K562 (cell line): ENCODE measurements around the gene NKIRAS1. TPM values are rescaled to one million over a fixed set of nuclear protein-coding genes. Genes with fewer than 3 reads are reported as not detected.
A peak's percentile ranks its signal among the peaks of the same experiment; 100 is the strongest.

ENCODE experiments used
- AFF1 ChIP-seq, 2 experiments: fragments of 450-650 bp; IDR thresholded peaks; 2 replicates each; pipeline ENCODE4 v1.6.1; 2018; ENCODE audit warnings: mild to moderate bottlenecking in 2 of 2, low read depth in 1 of 2; ENCODE audit not compliant: partially characterized antibody in 2 of 2
- BDP1 ChIP-seq: IDR thresholded peaks from 3 replicates; pipeline ENCODE4 v1.6.1; 2011; ENCODE audit not compliant: insufficient read length, insufficient read depth
- CBFB ChIP-seq: sonication (generic); formaldehyde crosslinking; IDR thresholded peaks from 2 replicates; pipeline ENCODE4 v1.4.0; 2020; ENCODE audit warnings: mild to moderate bottlenecking, missing genetic modification reagents
- CC2D1A ChIP-seq: fragments of 450-650 bp; IDR thresholded peaks from 2 replicates; pipeline ENCODE4 v1.6.1; 2017; ENCODE audit warnings: mild to moderate bottlenecking
- CTCFL ChIP-seq: IDR thresholded peaks from 2 replicates; pipeline ENCODE4 v1.6.1; 2011; ENCODE audit warnings: borderline replicate concordance, low read depth, mild to moderate bottlenecking, moderate library complexity, low read length; ENCODE audit not compliant: insufficient read depth, poor library complexity, severe bottlenecking
- FOXM1 ChIP-seq, 2 experiments: fragments of 450-650 bp in 1 of 2; sonication (generic) in 1 of 2; formaldehyde crosslinking in 1 of 2; IDR thresholded peaks; 2 replicates each; pipeline versions ENCODE4 v1.6.1 to v1.9.0; 2017 to 2022; ENCODE audit warnings: low read depth in 2 of 2, mild to moderate bottlenecking in 2 of 2, missing genetic modification reagents in 1 of 2, moderate library complexity in 1 of 2
- FOXP1 ChIP-seq: sonication (generic); formaldehyde crosslinking; IDR thresholded peaks from 2 replicates; pipeline ENCODE4 v1.8.0; 2022; ENCODE audit warnings: mild to moderate bottlenecking, missing genetic modification reagents
- HEY1 ChIP-seq: fragments of 250-450 bp; sonication (Bioruptor Pico); IDR thresholded peaks from 2 replicates; pipeline ENCODE4 v1.5.0; 2020; ENCODE audit warnings: mild to moderate bottlenecking, moderate library complexity, borderline replicate concordance
- HMG20B ChIP-seq: fragments of 250-450 bp; sonication (Bioruptor Pico); IDR thresholded peaks from 2 replicates; pipeline ENCODE4 v1.5.0; 2021; ENCODE audit warnings: mild to moderate bottlenecking
- NCOA4 ChIP-seq: fragments of 450-650 bp; IDR thresholded peaks from 2 replicates; pipeline ENCODE4 v1.6.1; 2018; ENCODE audit warnings: mild to moderate bottlenecking; ENCODE audit not compliant: partially characterized antibody
- RBBP5 ChIP-seq: fragments of 200-600 bp; sonication (generic); IDR thresholded peaks from 2 replicates; pipeline ENCODE4 v1.6.1; 2012; ENCODE audit warnings: borderline replicate concordance, mild to moderate bottlenecking, low read length, control low read depth, inconsistent platforms; ENCODE audit not compliant: insufficient read depth, poor library complexity, severe bottlenecking
- STAT5B ChIP-seq: fragments of 250-450 bp; sonication (Bioruptor Pico); IDR thresholded peaks from 2 replicates; pipeline ENCODE4 v1.8.0; 2021; ENCODE audit warnings: mild to moderate bottlenecking, inconsistent platforms
- STAT6 ChIP-seq: sonication (generic); formaldehyde crosslinking; IDR thresholded peaks from 2 replicates; pipeline ENCODE4 v1.8.1; 2023; ENCODE audit warnings: mild to moderate bottlenecking, missing genetic modification reagents
- TFAM ChIP-seq: fragments of 250-450 bp; sonication (Bioruptor Pico); conservative IDR thresholded peaks from 2 replicates; pipeline ENCODE4 v1.5.0; 2021; ENCODE audit warnings: mild to moderate bottlenecking, moderate library complexity
- ZBTB1 ChIP-seq: sonication (generic); formaldehyde crosslinking; IDR thresholded peaks from 2 replicates; pipeline ENCODE4 v1.8.1; 2023; ENCODE audit warnings: missing genetic modification reagents, low read depth, mild to moderate bottlenecking, borderline replicate concordance
- ZKSCAN8 ChIP-seq: fragments of 200-800 bp; sonication (Bioruptor generic); IDR thresholded peaks from 2 replicates; pipeline ENCODE4 v1.6.1; 2016; ENCODE audit warnings: missing genetic modification characterization, missing compliant biosample characterization
- ZNF507 ChIP-seq: conservative IDR thresholded peaks from 2 replicates; pipeline ENCODE4 v1.6.1; 2017; ENCODE audit warnings: missing genetic modification characterization, missing compliant biosample characterization
- ZSCAN29 ChIP-seq: fragments of 450-650 bp; IDR thresholded peaks from 2 replicates; pipeline ENCODE4 v1.6.1; 2017
- polyA plus RNA-seq, 8 experiments: library from polyadenylated mRNA; depleted of rRNA in 4 of 8; stranded (reverse) in 5 of 8; unstranded in 3 of 8; fragments of >200 nt; fragmentation: Nextera tagmentation in 2 of 8; fragmentation: Illumina TruSeq in 1 of 8; extraction: Ambion mirVana in 2 of 8; extraction: Trizol in 1 of 8; gene quantifications; 2 replicates each; pipeline versions ENCODE4 v1.2.1 to v1.2.3, GENCODE V29; 2011 to 2014; ENCODE audit warnings: inconsistent platforms in 1 of 8, missing spikeins in 1 of 8
- total RNA-seq, 7 experiments: library from RNA; depleted of rRNA in 6 of 7; stranded (reverse); fragments of >200 nt in 6 of 7; fragmentation: Illumina TruSeq in 2 of 7; extraction: Trizol in 2 of 7; gene quantifications; 2 replicates each; pipeline versions ENCODE4 v1.2.1 to v1.2.3, GENCODE V29; 2011 to 2021; ENCODE audit warnings: low replicate concordance in 1 of 7

The NKIRAS1 gene
- total and polyA plus RNA-seq, 9 of the 15 experiments (the other 6 are each of a cell fraction or from before 2014, with no cell fraction given): 5.1 to 10.3 (median 6.3) TPM

- no peak for TF ChIP-seq AFF1 (IDR thresholded peaks at IDR 0.05; ENCODE audit: low read depth in 1 of 2, partially characterized antibody in 2 of 2)
- 0 out of 2 replicates have a peak, but pooled peaks have one; percentile 14 for TF ChIP-seq FOXM1 (IDR thresholded peaks at IDR 0.05; ENCODE audit: low read depth)
- TF ChIP-seq FOXM1 (CRISPR knock-in tag; IDR thresholded peaks at IDR 0.05; ENCODE audit: low read depth): peak; percentile 79; the same call in 1 of the 2 replicates
- no peak for TF ChIP-seq NCOA4
- TF ChIP-seq HMG20B: no peak
- TF ChIP-seq BDP1: no peak
- no peak for TF ChIP-seq ZNF507
- peak; percentile 68; the same call in 1 of the 2 replicates for TF ChIP-seq ZKSCAN8 (CRISPR knock-in tag)
- 0 out of 2 replicates have a peak, but pooled peaks have one; percentile 56 for TF ChIP-seq ZSCAN29
- TF ChIP-seq FOXP1: peak; percentile 92
- TF ChIP-seq HEY1: no peak
- TF ChIP-seq STAT6 (CRISPR knock-in tag): peak; percentile 96; the same call in 1 of the 2 replicates
- no peak; the same call in 1 of the 2 replicates for TF ChIP-seq CBFB (CRISPR knock-in tag)
- peak; percentile 73; the same call in 1 of the 2 replicates for TF ChIP-seq ZBTB1 (CRISPR knock-in tag)
- peak; percentile 19; the same call in 1 of the 2 replicates for TF ChIP-seq CC2D1A
- no peak for TF ChIP-seq TFAM (CRISPR knock-in tag)
- peak; percentile 98 for TF ChIP-seq RBBP5
- TF ChIP-seq CTCFL: no peak
- no peak for TF ChIP-seq STAT5B
Observed at GRCh38 chr3:23945913-23946687, 29.3 kb upstream of the NKIRAS1 start (continued).
